IMR-90 (cell line): ENCODE measurements around the gene CDR2L. TPM values are rescaled to one million over a fixed set of nuclear protein-coding genes. Genes with fewer than 3 reads are reported as not detected.

Experiments
- ATAC-seq: fragments of 200-7000 bp; cut with Tn5 transposase; 2 replicates; pipeline ENCODE4 v1.9.1; 2020; ENCODE audit warnings: low read depth, mild to moderate bottlenecking, moderate library complexity
- BruUV-seq: library from RNA; stranded (reverse); fragments of 400-500 nt; replicated peaks from 2 replicates; lab custom pipeline; 2021; lab: Mats Ljungman, UMichigan
- CTCF ChIA-PET: fragments of 300-600 bp; formaldehyde crosslinking; extraction: SDS; loops from one replicate; lab custom pipeline; 2021; ENCODE audit warnings: antibody characterized with exemption; lab: Yijun Ruan, JAX
- POLR2A ChIA-PET: fragments of 300-600 bp; sonication (Branson Sonifier 250); formaldehyde crosslinking; loops from one replicate; lab custom pipeline; 2022; ENCODE audit warnings: antibody characterized with exemption; ENCODE audit not compliant: unreplicated experiment; lab: Charles Lee
- DNase-seq: peaks from one replicate; pipeline ENCODE4 v3.0.0; 2013
- H2AFZ ChIP-seq: replicated peaks from 2 replicates; pipeline ENCODE3; 2013; ENCODE audit warnings: low read length, mild to moderate bottlenecking; ENCODE audit not compliant: poor library complexity
- H2AK5ac ChIP-seq: 2 replicates; pipeline ENCODE4 v1.6.1; 2013; ENCODE audit warnings: low read depth, low read length, inconsistent platforms
- H2AK9ac ChIP-seq: replicated peaks from 2 replicates; pipeline ENCODE3; 2013; ENCODE audit warnings: mild to moderate bottlenecking, low read depth, low read length, moderate library complexity; ENCODE audit not compliant: poor library complexity
- H2BK120ac ChIP-seq: 2 replicates; pipeline ENCODE4 v1.6.1; 2013; ENCODE audit warnings: low read depth, low read length, inconsistent platforms
- H2BK15ac ChIP-seq: 3 replicates; pipeline ENCODE4 v1.6.1; 2013; ENCODE audit warnings: low read depth, low read length, inconsistent platforms
- H2BK20ac ChIP-seq: 2 replicates; pipeline ENCODE4 v1.6.1; 2013; ENCODE audit warnings: low read depth, mild to moderate bottlenecking, inconsistent platforms, low read length, moderate library complexity
- H2BK5ac ChIP-seq: 2 replicates; pipeline ENCODE4 v1.6.1; 2013; ENCODE audit warnings: mild to moderate bottlenecking, low read depth, low read length, inconsistent platforms; ENCODE audit not compliant: poor library complexity, severe bottlenecking
- H3K14ac ChIP-seq: replicated peaks from 2 replicates; pipeline ENCODE4 v1.6.1; 2013; ENCODE audit warnings: low read depth, low read length, inconsistent platforms
- H3K18ac ChIP-seq: 2 replicates; pipeline ENCODE4 v1.6.1; 2013; ENCODE audit warnings: low read depth, low read length, control low read depth
- H3K23ac ChIP-seq: 2 replicates; pipeline ENCODE4 v1.6.1; 2013; ENCODE audit warnings: low read depth, low read length, inconsistent platforms
- H3K27ac ChIP-seq: 2 replicates; pipeline ENCODE4 v1.5.1; 2013; ENCODE audit warnings: mild to moderate bottlenecking, control low read depth, low read length; ENCODE audit not compliant: insufficient read depth
- H3K27me3 ChIP-seq: 2 replicates; pipeline ENCODE4 v1.6.1; 2013; ENCODE audit warnings: low read length; ENCODE audit not compliant: control insufficient read depth, insufficient read depth
- H3K36me3 ChIP-seq: 2 replicates; pipeline ENCODE4 v1.6.1; 2013; ENCODE audit warnings: low read length, mixed read lengths; ENCODE audit not compliant: control insufficient read depth, insufficient read depth
- H3K4ac ChIP-seq: 2 replicates; pipeline ENCODE4 v1.6.1; 2013; ENCODE audit warnings: low read depth, low read length, inconsistent platforms
- H3K4me1 ChIP-seq: 2 replicates; pipeline ENCODE4 v1.6.1; 2013; ENCODE audit warnings: low read length, mixed read lengths; ENCODE audit not compliant: control insufficient read depth, insufficient read depth
- H3K4me2 ChIP-seq: 2 replicates; pipeline ENCODE4 v1.6.1; 2013; ENCODE audit warnings: low read depth, mild to moderate bottlenecking, control low read depth, low read length, moderate library complexity
- H3K4me3 ChIP-seq: 2 replicates; pipeline ENCODE4 v1.5.1; 2013; ENCODE audit warnings: low read depth, mild to moderate bottlenecking, control low read depth, low read length, moderate library complexity; ENCODE audit not compliant: insufficient read depth
- H3K56ac ChIP-seq: 2 replicates; pipeline ENCODE4 v1.6.1; 2013; ENCODE audit warnings: low read length, inconsistent platforms; ENCODE audit not compliant: insufficient read depth; ENCODE audit errors: extremely low read depth
- H3K79me1 ChIP-seq, 2 experiments: 2 replicates each; pipeline ENCODE4 v1.6.1; 2013; ENCODE audit warnings: low read length in 2 of 2, inconsistent platforms in 1 of 2, low read depth in 1 of 2
- H3K9ac ChIP-seq: 2 replicates; pipeline ENCODE4 v1.6.1; 2013; ENCODE audit warnings: low read depth, low read length, control low read depth
- H3K9me1 ChIP-seq: 2 replicates; pipeline ENCODE4 v1.6.1; 2013; ENCODE audit warnings: low read length, inconsistent platforms; ENCODE audit not compliant: insufficient read depth
- H3K9me3 ChIP-seq: 2 replicates; pipeline ENCODE4 v1.6.1; 2013; ENCODE audit warnings: low read length; ENCODE audit not compliant: control insufficient read depth, insufficient read depth
- H4K20me1 ChIP-seq: 2 replicates; pipeline ENCODE4 v1.6.1; 2013; ENCODE audit warnings: low read length, inconsistent platforms; ENCODE audit not compliant: insufficient read depth
- H4K5ac ChIP-seq: 2 replicates; pipeline ENCODE4 v1.6.1; 2013; ENCODE audit warnings: mild to moderate bottlenecking, low read depth, low read length, control low read depth
- H4K8ac ChIP-seq, 2 experiments: 2 replicates each; pipeline ENCODE4 v1.6.1; 2013; ENCODE audit warnings: low read depth in 2 of 2, low read length in 2 of 2, control low read depth in 1 of 2, inconsistent platforms in 1 of 2
- H4K91ac ChIP-seq: 2 replicates; pipeline ENCODE4 v1.6.1; 2013; ENCODE audit warnings: low read depth, low read length, inconsistent platforms; ENCODE audit not compliant: insufficient read depth
- BHLHE40 ChIP-seq: fragments of 150-350 bp; IDR thresholded peaks from 2 replicates; pipeline ENCODE4 v1.6.1; 2016; ENCODE audit warnings: mild to moderate bottlenecking, low read depth, low read length
- CEBPB ChIP-seq: IDR thresholded peaks from 2 replicates; pipeline ENCODE4 v1.6.1; 2012; ENCODE audit warnings: low read depth, low read length, improper control_type of control experiment
- CTCF ChIP-seq: conservative IDR thresholded peaks from 2 replicates; pipeline ENCODE4 v1.5.1; 2012; ENCODE audit warnings: mild to moderate bottlenecking, low read depth, low read length, improper control_type of control experiment
- ELK1 ChIP-seq: fragments of 150-350 bp; IDR thresholded peaks from 2 replicates; pipeline ENCODE4 v1.6.1; 2016; ENCODE audit warnings: low read depth, mild to moderate bottlenecking, low read length, moderate library complexity, borderline replicate concordance
- FOS ChIP-seq: fragments of 150-350 bp; IDR thresholded peaks from 2 replicates; pipeline ENCODE4 v1.6.1; 2016; ENCODE audit warnings: low read depth, low read length
- MXI1 ChIP-seq: IDR thresholded peaks from 2 replicates; pipeline ENCODE4 v1.6.1; 2012; ENCODE audit warnings: low read depth, mild to moderate bottlenecking, low read length, moderate library complexity, borderline replicate concordance
- NFE2L2 ChIP-seq: fragments of 150-350 bp; IDR thresholded peaks from 2 replicates; pipeline ENCODE4 v1.6.1; 2016; ENCODE audit warnings: low read depth, mild to moderate bottlenecking, low read length
- POLR2A ChIP-seq: IDR thresholded peaks from 2 replicates; pipeline ENCODE4 v1.6.1; 2012; ENCODE audit warnings: mild to moderate bottlenecking, low read depth, low read length
- RCOR1 ChIP-seq: IDR thresholded peaks from 2 replicates; pipeline ENCODE4 v1.6.1; 2012; ENCODE audit warnings: mild to moderate bottlenecking, low read length, improper control_type of control experiment; ENCODE audit not compliant: insufficient replicate concordance
- RFX5 ChIP-seq: IDR thresholded peaks from 2 replicates; pipeline ENCODE4 v1.8.0; 2012; ENCODE audit warnings: low read depth, mild to moderate bottlenecking, low read length, moderate library complexity
- WGBS, 2 experiments: methylation state at CpG; one replicate each; pipeline versions ENCODE4 v1.1.5 to v1.1.7; 2013; ENCODE audit warnings: missing lambda C conversion rate in 2 of 2; ENCODE audit not compliant: insufficient read length in 1 of 2; ENCODE audit errors: extremely low coverage in 2 of 2; 5-methylcytosine and 5-hydroxymethylcytosine counted together
- dilution Hi-C: fragments of 300-500 bp; cut with HindIII; formaldehyde crosslinking; loops from one replicate; pipeline ENCODE4 v1.14.3; 2018; ENCODE audit warnings: low sequenced_read_pairs; ENCODE audit not compliant: unreplicated experiment
- in situ Hi-C: fragments of 300-500 bp; cut with MboI; formaldehyde crosslinking; loops from 3 replicates; pipeline ENCODE4 v1.14.3; 2019; ENCODE audit warnings: low sequenced_read_pairs, inconsistent platforms, mixed read lengths
- intact Hi-C: fragments of 100-400 bp; cut with micrococcal nuclease; formaldehyde crosslinking; loops from 2 replicates; pipeline ENCODE4 v1.10.0; 2022
- polyA plus RNA-seq, 3 experiments: library from polyadenylated mRNA; depleted of rRNA; stranded (reverse); fragments of >200 nt; gene quantifications; 2 replicates each; pipeline ENCODE4 v1.2.3, GENCODE V29; 2012; ENCODE audit warnings: low replicate concordance in 1 of 3
- total RNA-seq: library from RNA; depleted of rRNA; stranded (reverse); fragments of >200 nt; gene quantifications from 2 replicates; pipeline ENCODE4 v1.2.3, GENCODE V29; 2012

Gene CDR2L
- total and polyA plus RNA-seq, 2 of the 4 experiments (the other 2 are of a cell fraction) = 5.7 to 18.9 TPM

GRCh38 chr17:74960570-74961342, 26.7 kb upstream of the CDR2L start (continued):
- no peak for TF ChIP-seq ELK1

GRCh38 chr17:74961657-74962350, 25.6 kb upstream of the CDR2L start:
- DNase-seq (peak; percentile 82), ATAC-seq (peak; percentile 86)
- H3K36me3 ChIP-seq = no peaks in the 10 kb centered on the region
- H3K4ac ChIP-seq = no peak overlapping the region
- dilution Hi-C loops (no loop called here), in situ Hi-C loops (loop anchor here (10.0 kb wide), 1 partner anchor 243 kb away; the partner anchor contains the start of gene NUP85), intact Hi-C loops (loop anchor here (1.0 to 5.0 kb wide), 4 partner anchors 50 to 239 kb away; partner anchors contain the start of genes ATP5PD, KCTD2 and MRPL58)
- H2AFZ ChIP-seq = peak overlapping the region; percentile 74
- no peak overlapping the region for H3K56ac ChIP-seq
- no peaks in the 10 kb centered on the region for H4K20me1 ChIP-seq
- no peak overlapping the region for H4K91ac ChIP-seq
- H3K4me2 ChIP-seq = no peak overlapping the region
- no peak overlapping the region for H3K14ac ChIP-seq
- H2BK5ac ChIP-seq = no peak overlapping the region
- peaks cover 4% of the 10 kb centered on the region; the same call in 1 of the 2 replicates for H3K27me3 ChIP-seq
- 0 out of 2 replicates have a peak, but pooled peaks cover 1% of the 10 kb centered on the region for H3K4me1 ChIP-seq
- no peak overlapping the region for H3K4me3 ChIP-seq
- H4K8ac ChIP-seq = no peak overlapping the region
- ChIA-PET POLR2A (no interaction called here), CTCF (interaction anchor here (0.7 to 2.4 kb wide), 13 partner anchors 9 to 240 kb away, joined by 3 to 9 read pairs (median 4); partner anchors contain the start of genes CDR2L, FDXR and MRPL58)
- no peak overlapping the region for H3K18ac ChIP-seq
- H4K5ac ChIP-seq = no peak overlapping the region
- no peak overlapping the region for H3K27ac ChIP-seq
- no peak overlapping the region for H3K23ac ChIP-seq
- H3K9me3 ChIP-seq = no peaks in the 10 kb centered on the region
- 63% methylated on average over 5 of the region's 23 CpGs; no CpG with 5 or more reads in 1 of the 2 experiments for WGBS, 2 experiments
- no TSS peak for BruUV-seq
- no peak overlapping the region for H3K9ac ChIP-seq
- peak overlapping the region; percentile 68 for H2AK9ac ChIP-seq
- no peak overlapping the region for H2BK15ac ChIP-seq
- H2BK20ac ChIP-seq = no peak overlapping the region
- H2AK5ac ChIP-seq = no peak overlapping the region
- H3K9me1 ChIP-seq = no peaks in the 10 kb centered on the region
- H3K79me1 ChIP-seq = no peaks in the 10 kb centered on the region
- no peak overlapping the region for H2BK120ac ChIP-seq
- no peak for TF ChIP-seq POLR2A
- no peak for TF ChIP-seq RCOR1
- no peak for TF ChIP-seq ELK1
- TF ChIP-seq CTCF = peak; percentile 77
- TF ChIP-seq BHLHE40 = no peak
- no peak for TF ChIP-seq RFX5
- TF ChIP-seq MXI1 = no peak
- TF ChIP-seq FOS = no peak
- TF ChIP-seq NFE2L2 = no peak
- no peak for TF ChIP-seq CEBPB
